Prostate gland (tissue), 2 donors: ENCODE results near the gene LOC101059915.
A peak's percentile ranks its signal among the peaks of the same experiment; 100 is the strongest.
"Not testable (repeated sequence)": the region's sequence is repeated elsewhere in the genome, so short reads cannot be mapped to it uniquely, and the experiment has no call there.

ENCODE experiments used
- DNase-seq: peaks from one replicate; pipeline ENCODE4 v3.0.0-alpha.2; 2019; ENCODE audit warnings: low spot score
- H3K27ac ChIP-seq, 2 donors: fragments of 200-600 bp; sonication (generic); 2 replicates each; pipeline ENCODE4 v1.5.1; 2017 to 2019
- H3K27me3 ChIP-seq: fragments of 200-600 bp; sonication (generic); replicated peaks from 2 replicates; pipeline ENCODE4 v1.5.1; 2019; ENCODE audit not compliant: insufficient read depth
- H3K36me3 ChIP-seq, 2 donors: fragments of 200-600 bp; sonication (generic); 1 replicate in 1 of 2; 2 replicates in 1 of 2; pipeline versions ENCODE4 v1.5.1 to v1.8.1; 2017 to 2019
- H3K4me1 ChIP-seq: fragments of 200-600 bp; sonication (generic); replicated peaks from 2 replicates; pipeline ENCODE4 v1.5.1; 2019
- H3K4me3 ChIP-seq, 2 donors: fragments of 200-600 bp; sonication (generic); 2 replicates each; pipeline ENCODE4 v1.5.1; 2017 to 2019
- H3K9me3 ChIP-seq: fragments of 200-600 bp; sonication (generic); 2 replicates; pipeline ENCODE4 v1.5.1; 2017
- POLR2A ChIP-seq: fragments of 450-650 bp; IDR thresholded peaks from one replicate; pipeline ENCODE4 v1.6.1; 2016; ENCODE audit warnings: antibody characterized with exemption, mild to moderate bottlenecking
- POLR2AphosphoS5 ChIP-seq: sonication (generic); formaldehyde crosslinking; IDR thresholded peaks from one replicate; pipeline ENCODE4 v1.6.1; 2017; ENCODE audit warnings: antibody characterized with exemption
- WGBS: methylation state at CpG from one replicate; pipeline ENCODE4 v1.1.5; 2018; 5-methylcytosine and 5-hydroxymethylcytosine counted together
- intact Hi-C: fragments of 100-400 bp; cut with DNase I; formaldehyde crosslinking; loops from one replicate; pipeline ENCODE4 v1.14.2; 2022
- TF ChIP-seq, protein P1 (sequence below), 4 experiments: fragments of 200-600 bp in 2 of 4; fragments of 450-650 bp in 2 of 4; sonication (generic) in 2 of 4; IDR thresholded peaks; 1 replicate in 3 of 4; 2 replicates in 1 of 4; pipeline ENCODE4 v1.5.1; 2016 to 2019; ENCODE audit warnings: antibody characterized with exemption in 4 of 4, mild to moderate bottlenecking in 2 of 4, moderate library complexity in 2 of 4

Gene LOC101059915

DNA sequence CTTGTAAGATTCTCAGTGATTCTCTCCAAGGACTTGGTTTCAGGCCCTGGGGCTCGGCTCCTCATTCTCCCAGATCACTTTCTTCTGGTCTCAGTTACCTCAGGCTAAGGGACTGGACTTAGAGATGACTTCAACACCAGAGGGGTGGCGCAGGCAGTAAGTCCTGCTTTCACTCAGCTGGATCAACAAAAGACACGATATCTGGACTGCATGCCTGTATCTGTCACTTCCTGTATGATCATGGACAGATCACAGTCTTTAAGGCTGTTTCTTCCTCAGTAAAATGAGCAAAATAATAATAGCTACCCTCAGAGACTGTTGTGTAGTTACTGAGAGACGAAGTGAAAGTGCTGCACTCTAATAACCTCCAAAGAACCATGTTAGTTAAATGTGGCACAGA is 29.5 kb upstream of the LOC101059915 start:
- Histone ChIP-seq H3K9me3 (no peaks in the 10 kb centered on the region), H3K27ac (no peak overlapping the region), H3K4me1 (no peaks in the 10 kb centered on the region), H3K4me3 (no peak overlapping the region), H3K27me3 (no peaks in the 10 kb centered on the region), H3K36me3 (no peaks in the 10 kb centered on the region)
- DNase-seq = no peak
- 53% methylated on average over 4 of the region's 4 CpGs for WGBS
- intact Hi-C loops = no loop called here
- TF ChIP-seq POLR2A (no peak), POLR2AphosphoS5 (no peak)
- TF ChIP-seq, protein P1, sequence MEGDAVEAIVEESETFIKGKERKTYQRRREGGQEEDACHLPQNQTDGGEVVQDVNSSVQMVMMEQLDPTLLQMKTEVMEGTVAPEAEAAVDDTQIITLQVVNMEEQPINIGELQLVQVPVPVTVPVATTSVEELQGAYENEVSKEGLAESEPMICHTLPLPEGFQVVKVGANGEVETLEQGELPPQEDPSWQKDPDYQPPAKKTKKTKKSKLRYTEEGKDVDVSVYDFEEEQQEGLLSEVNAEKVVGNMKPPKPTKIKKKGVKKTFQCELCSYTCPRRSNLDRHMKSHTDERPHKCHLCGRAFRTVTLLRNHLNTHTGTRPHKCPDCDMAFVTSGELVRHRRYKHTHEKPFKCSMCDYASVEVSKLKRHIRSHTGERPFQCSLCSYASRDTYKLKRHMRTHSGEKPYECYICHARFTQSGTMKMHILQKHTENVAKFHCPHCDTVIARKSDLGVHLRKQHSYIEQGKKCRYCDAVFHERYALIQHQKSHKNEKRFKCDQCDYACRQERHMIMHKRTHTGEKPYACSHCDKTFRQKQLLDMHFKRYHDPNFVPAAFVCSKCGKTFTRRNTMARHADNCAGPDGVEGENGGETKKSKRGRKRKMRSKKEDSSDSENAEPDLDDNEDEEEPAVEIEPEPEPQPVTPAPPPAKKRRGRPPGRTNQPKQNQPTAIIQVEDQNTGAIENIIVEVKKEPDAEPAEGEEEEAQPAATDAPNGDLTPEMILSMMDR (IDR thresholded peaks at IDR 0.05) = no peak

DNA sequence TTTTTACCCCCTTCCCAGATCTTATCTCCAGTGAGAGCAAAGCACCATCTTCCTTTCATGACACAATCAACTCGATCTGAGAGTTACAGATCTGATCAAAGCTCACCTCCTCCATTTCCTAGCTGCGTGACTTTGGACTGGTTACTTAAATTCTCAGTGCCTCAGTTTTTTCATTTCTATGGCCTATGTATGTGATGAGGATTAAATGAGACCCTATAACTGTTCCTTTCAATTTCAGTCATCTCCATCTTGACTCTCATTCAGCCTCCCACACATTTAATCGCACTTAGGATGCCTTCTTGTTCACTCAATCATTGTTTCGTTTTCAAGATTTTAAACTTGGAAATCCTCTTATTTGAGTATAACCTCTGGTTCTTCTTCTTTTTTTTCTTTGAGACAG is 28.9 kb upstream of the LOC101059915 start:
- Histone ChIP-seq H3K9me3 (no peaks in the 10 kb centered on the region), H3K4me1 (no peaks in the 10 kb centered on the region), H3K4me3 (no peak overlapping the region), H3K36me3 (no peaks in the 10 kb centered on the region), H3K27ac (no peak overlapping the region), H3K27me3 (no peaks in the 10 kb centered on the region)
- DNase-seq = no peak
- WGBS = 84% methylated on average over 4 of the region's 4 CpGs
- intact Hi-C loops = no loop called here
- TF ChIP-seq, protein P1 (IDR thresholded peaks at IDR 0.05) = no peak
- no peak for TF ChIP-seq POLR2AphosphoS5
- no peak for TF ChIP-seq POLR2A

DNA sequence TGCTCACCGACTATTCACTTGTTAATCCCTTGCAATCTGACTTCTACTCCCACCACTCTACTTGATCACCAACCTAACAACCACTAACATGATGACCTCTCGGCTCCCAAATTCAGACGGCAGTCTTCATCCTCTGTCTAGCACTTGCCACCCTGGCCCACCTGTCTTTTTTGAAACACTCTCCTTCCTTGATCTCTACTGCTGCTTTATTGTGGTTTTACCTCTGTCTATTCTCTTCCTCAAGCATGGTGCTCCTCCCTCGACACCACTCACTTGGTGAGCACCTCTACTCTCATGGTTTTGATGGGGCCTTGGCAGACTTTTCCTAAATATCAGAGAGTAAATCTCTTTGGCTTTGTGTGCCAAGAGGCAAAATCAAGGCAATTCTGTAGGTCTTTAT is 27.3 kb upstream of the LOC101059915 start:
- 91% methylated on average over 4 of the region's 4 CpGs for WGBS
- TF ChIP-seq POLR2A = no peak
- TF ChIP-seq POLR2AphosphoS5 = no peak
- H3K27me3 ChIP-seq = no peaks in the 10 kb centered on the region
- H3K9me3 ChIP-seq = no peaks in the 10 kb centered on the region
- H3K27ac ChIP-seq = no peak overlapping the region
- H3K36me3 ChIP-seq = no peaks in the 10 kb centered on the region
- DNase-seq = no peak
- no peaks in the 10 kb centered on the region for H3K4me1 ChIP-seq
- no peak overlapping the region for H3K4me3 ChIP-seq
- intact Hi-C loops = no loop called here

DNA sequence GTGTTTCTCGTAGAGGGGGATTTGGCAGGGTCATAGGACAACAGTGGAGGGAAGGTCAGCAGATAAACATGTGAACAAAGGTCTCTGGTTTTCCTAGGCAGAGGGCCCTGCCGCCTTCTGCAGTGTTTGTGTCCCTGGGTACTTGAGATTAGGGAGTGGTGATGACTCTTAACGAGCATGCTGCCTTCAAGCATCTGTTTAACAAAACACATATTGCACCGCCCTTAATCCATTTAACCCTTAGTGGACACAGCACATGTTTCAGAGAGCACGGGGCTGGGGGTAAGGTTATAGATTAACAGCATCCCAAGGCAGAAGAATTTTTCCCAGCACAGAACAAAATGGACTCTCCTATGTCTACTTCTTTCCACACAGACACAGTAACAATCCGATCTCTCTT is 22.9 kb upstream of the LOC101059915 start:
- H3K9me3 ChIP-seq, intact Hi-C loops, DNase-seq, H3K27me3 ChIP-seq, H3K4me3 ChIP-seq, H3K4me1 ChIP-seq, H3K27ac ChIP-seq, H3K36me3 ChIP-seq: not testable (repeated sequence)
- 88% methylated on average over 4 of the region's 6 CpGs for WGBS

DNA sequence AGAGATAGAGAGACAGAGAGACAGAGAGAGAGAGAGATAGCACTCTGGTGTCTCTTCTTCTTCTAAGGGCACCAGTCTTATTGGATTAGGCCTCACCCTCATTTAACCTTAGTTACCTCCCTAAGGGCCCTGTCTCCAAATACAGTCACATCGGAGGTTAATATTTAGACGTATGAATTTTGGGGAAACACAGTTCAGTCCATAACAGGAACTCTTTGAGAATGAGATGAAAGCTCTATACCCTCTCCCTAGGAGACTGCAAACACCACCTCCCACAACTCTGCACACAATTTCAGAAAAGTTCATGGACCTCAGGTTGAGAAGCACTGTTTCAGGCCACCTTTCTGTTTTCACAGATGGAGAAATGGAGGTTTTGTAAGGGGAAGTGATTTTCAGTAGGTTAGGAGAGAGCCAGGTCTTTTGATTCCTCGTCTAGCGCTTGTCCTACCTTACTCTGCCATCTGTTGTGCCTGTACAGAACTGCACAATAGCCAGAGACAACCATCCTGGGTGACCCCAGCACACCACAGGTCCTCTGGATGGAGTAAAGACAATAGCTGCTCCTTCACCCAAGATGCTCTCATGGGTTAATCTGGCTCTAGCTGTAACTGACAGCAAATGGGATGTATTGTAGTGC is 16.9 kb upstream of the LOC101059915 start:
- Histone ChIP-seq H3K4me3 (no peak overlapping the region), H3K27me3 (no peaks in the 10 kb centered on the region), H3K36me3 (no peaks in the 10 kb centered on the region), H3K9me3 (no peaks in the 10 kb centered on the region), H3K4me1 (no peaks in the 10 kb centered on the region), H3K27ac (no peak overlapping the region)
- intact Hi-C loops = no loop called here
- WGBS = 47% methylated on average over 3 of the region's 4 CpGs
- DNase-seq = no peak
- TF ChIP-seq, protein P1 (IDR thresholded peaks at IDR 0.05) = no peak
- TF ChIP-seq POLR2A (no peak), POLR2AphosphoS5 (no peak)

DNA sequence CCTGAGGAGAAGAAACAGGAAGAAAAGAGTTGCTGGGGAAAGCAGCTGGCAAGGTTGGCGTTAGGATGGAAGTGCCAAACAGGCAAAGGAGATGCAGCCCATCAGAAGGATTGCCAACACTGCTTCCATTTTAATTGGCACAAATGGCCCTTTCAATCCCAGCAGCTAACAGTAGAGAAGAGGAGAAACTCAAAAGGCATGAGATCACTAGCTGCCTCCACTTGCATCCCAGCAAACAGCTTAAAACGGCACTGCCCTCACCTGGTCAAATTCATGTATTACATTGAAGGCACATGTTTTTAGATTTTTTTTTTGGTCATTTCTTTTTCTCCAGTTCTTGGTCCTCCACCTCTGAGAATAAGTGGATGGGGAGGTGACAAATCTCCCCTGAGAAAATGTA is 14.9 kb upstream of the LOC101059915 start:
- no peaks in the 10 kb centered on the region for H3K36me3 ChIP-seq
- intact Hi-C loops = no loop called here
- no peak for TF ChIP-seq POLR2A
- TF ChIP-seq, protein P1 (IDR thresholded peaks at IDR 0.05) = peak in 3 of 4 experiments; percentile 29 to 38 (median 37)
- DNase-seq = peak; percentile 4
- no peak overlapping the region for H3K27ac ChIP-seq
- H3K4me1 ChIP-seq = no peaks in the 10 kb centered on the region
- H3K4me3 ChIP-seq = no peak overlapping the region
- 32% methylated on average over 2 of the region's 2 CpGs for WGBS
- H3K27me3 ChIP-seq = no peaks in the 10 kb centered on the region
- H3K9me3 ChIP-seq = no peaks in the 10 kb centered on the region
